GM18511 (cell line): ENCODE data around the gene FBXO48.

Experiments used
- ATAC-seq: cut with Tn5 transposase; IDR thresholded peaks from one replicate; pipeline ENCODE4 v1.9.1; 2021; ENCODE audit warnings: mild to moderate bottlenecking, moderate library complexity; ENCODE audit not compliant: unreplicated experiment

Gene FBXO48

DNA sequence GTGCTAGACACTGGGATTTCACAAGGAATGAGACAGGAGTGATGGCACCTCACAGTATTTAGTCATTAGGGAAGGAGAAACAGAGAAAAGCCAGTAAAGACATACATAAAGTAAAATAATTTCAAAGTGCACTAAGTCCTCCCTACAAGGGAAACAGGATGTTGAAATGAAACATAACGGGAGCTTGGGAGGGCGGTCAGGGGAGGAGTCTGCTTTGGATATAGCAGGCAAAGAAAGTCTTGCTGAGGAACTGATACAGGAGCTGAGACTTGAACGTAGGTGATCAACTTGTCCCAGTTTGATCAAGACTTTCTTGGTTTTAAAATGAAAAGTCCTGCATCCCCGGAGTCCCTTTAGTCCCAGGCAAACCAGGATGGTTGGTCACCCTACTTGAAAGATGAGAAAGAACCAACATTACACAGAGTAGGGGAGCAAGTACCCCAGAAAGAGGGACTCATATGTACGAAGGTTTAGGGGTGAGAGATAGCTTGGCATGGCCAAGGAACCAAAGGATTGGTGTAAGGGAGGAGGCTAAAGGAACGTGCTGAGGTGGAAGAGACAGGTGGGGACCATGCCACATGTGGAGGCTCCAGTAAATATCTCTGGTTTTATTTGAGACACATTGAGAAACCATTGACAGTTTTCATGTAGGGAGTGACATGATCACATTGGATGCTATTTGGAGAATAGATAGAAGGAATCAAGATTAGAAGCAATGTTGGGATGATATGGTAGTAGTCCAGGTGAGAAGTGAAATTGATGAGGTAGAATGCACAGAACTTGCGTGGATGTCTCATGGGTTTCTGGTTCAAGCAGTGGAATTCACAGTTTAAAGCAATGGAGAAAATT lies 28.4 kb downstream of the FBXO48 start:
- ATAC-seq, result no peak

DNA sequence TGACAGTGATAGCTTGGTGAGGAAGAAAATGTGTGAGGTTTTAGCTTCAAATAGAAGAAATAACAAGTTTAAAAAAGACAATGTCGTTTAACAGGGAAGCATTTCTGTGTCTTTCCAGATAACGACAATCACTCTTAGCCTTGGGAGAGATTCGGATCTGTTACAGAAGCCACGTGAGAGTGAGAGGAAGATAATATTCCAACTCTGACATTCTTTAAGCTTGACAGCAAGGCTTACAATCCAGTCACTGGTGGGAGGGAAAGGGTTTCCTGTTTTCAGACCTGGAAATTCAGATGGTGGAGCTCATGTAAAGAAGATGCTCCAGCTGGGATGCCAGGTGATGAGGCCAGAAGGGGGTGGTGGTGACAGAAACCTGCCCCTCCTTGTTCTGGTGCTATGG lies 30.8 kb downstream of the FBXO48 start:
- ATAC-seq, result no peak

DNA sequence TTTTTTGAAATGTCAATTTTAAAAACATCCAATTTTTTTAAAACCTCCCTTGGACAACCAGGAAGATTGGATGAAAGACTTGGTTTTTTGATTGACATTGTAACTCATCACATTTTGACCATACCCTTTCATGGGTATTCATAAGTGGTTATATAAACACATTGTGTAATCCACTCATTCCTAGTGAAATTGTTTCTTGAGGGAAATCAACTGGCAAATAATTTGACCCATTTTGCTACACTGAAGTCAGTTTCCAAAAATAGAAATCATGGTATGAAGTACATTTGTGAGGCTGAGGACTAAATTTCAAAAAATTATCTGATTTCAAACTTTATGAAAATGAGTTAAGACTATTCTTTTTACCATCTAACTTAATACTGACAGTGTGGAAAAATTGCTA lies 31.5 kb downstream of the FBXO48 start:
- ATAC-seq, result no peak

DNA sequence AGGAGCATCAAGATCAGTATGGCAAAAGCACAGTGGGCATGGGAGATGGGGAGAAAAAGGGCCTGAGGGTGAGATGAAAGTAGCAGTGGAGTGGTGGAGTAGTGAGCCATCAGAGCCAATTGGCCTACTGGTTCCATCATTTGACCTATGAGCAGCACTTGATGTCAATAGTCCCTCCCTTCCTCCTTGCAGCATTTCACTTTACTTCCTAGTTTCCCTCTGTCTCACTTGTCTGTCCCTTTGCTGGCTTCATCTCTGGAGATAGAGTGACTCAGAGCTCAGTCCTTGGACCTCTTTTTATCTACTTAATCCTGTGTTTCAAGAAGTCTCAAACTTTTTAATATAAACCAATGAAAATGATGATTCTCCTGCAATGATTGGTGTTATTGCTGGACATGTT lies 32.1 kb downstream of the FBXO48 start:
- ATAC-seq, result no peak

DNA sequence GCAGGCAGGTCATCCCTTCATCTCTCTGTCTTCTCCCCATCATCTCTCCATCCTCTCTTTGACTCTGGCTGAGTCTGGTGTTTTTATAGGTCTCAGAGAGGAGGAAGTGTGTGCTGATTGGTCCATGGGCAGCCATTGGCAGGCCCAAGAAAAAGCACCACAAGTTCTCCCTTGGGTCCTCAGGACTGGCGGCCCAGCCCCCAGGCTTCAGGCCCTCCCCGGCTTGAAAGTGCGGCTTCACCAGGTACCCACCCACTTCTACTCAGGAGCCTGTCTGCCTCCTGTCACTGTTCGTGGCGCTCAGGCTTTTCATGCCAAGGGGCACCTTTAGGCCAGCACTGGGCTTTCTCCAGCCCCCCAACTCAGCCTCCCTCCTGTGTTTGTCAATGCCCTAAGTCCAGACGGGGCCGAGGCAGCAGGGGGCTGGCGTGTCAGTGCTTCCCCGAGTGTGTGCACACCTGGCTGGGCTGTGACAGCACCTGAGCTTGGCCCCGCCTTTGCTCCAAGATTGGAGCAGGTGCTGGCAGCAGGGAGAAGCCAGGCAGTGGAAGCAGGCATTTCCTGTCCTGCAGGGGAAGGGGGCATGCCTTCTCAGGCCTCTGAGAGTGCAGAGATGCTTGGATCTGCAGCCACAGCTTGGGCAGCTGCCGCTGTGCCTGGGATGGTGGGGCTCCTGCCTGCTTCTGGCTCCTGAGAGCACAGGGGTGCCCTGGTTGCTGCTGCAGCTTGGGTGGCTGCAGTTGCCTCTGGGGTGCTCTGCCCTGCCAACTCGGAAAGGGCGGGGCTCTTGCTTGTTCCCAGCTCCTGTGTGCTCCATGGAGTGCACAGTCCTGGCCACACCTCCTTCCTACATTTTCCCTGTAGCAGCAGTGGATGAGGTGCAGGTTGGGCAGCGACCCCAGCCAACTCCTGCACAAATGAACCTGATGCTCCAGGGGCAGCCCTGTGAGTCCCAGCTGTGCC lies 34.1 kb downstream of the FBXO48 start:
- no peak for ATAC-seq

DNA sequence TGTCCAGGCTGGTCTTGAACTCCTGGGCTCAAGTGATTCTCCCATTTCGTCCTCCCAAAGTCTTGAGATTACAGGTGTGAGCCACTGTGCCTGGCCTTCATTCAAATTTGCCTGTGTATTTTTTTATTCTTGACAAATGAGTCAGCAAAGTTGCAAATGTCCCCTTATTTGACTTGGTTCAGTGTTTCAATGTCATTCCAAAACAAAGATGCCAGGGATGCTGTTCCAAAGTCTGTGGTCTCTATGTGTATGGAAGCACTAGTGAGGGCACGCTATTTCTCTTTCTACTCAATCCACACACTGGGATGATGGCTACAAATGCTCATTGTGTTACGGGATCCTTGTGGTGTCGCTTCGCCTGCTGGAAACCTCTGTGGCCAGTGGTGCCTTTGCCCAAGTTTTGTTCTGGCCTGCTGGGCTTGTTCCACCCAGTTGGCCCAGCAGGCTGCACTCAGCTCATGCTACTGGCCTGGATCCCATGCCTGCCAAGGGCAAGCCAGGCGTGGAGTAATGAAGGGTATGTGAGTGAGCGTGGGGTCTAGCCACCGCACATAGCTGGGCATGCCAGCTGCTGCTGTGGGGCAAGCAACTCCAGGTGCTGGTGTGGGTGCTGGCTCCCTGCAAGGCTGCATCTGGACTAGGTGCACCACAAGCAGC lies 35.6 kb downstream of the FBXO48 start:
- ATAC-seq, result no peak

DNA sequence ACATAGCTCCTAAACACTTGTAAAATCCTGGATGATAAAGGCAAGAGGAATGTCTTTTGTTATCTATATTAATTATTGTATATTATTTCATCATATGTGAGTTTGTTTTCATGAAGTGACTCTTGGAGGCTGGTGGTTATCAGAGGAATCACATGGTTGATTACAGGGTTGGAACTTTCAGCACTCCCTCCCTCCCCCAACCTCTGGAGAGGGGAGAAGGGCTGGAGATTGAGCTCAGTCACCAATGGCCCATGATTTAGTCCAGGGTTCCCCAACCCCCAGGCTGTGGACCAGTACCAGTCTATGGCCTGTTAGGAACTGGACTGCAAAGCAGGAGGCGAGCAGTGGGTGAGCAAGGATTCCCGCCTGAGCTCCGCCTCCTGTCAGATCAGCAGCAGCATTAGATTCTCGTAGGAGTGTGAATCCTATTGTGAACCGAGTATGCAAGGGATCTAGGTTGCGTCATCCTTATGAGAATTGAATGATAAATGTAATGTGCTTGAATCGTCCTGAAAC lies 37.7 kb downstream of the FBXO48 start:
- ATAC-seq, result no peak

DNA sequence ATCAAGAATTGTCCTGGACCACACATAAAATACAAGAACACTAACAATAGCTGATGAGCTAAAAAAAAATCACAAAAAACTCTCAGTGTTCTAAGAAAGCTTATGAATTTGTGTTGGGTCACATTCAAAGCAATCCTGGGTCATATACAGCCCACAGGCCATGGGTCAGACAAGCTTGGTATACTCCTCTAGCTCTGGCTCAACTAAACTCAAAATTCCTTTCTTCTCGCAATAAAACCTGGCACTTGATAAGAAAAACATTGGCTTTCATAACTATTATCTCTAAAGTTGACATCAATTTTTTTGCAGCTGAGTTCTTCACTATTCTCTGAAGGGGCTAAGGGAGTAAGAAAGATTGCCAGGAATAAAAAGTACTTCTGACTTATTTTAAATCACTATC lies 38.3 kb downstream of the FBXO48 start:
- no peak for ATAC-seq

DNA sequence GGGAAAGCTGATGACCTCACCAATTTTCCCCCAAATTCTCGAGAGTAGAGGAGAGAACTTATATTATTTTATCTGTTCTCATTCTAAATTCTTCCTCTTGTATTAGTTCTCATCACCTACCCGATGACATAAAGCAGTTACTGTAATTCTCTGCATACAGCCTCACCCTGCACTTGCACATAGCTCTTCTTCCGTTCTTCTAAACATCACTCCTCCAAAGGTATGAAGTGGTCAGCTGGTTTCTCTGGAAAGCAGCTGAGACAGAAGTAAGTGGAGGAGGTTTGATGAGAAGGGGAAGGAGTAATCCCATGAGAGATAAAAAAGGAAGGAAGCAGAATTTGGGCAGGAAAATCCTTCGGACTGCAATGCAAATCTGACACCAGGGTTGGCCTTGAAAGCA lies 39.0 kb downstream of the FBXO48 start:
- ATAC-seq, result no peak

DNA sequence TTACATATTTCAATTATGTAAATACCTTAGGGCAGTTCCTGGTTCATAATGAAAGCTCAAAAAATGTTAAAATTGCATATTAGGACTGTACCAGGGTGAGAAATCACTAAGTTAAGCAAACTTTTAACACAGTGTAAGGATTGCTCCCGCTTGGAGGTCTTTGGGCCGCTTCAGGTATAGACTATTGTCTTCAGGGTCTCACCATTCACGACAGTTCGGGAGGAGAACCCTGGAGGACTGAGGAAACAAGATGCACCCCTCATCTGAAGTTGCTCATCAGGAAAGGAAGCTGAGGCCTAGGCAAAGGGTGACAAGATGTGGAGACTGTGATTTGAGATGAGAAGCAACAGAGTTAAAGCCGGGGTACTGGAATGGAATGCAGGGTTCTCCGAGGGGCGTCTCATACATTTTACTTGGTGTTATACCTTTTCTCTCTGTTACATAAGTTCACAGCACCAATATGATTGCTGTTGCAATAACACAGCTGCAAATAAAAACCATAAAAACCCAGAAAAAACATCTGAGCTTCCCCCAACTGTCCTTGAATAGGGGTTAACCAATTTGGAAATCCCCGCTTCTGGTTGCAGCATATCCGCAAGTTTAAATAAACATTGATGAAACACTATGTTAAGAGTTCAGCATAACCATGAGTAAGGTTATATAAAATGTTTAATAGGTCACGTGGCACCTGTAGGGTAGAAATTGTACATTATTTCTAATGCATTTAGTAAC lies 40.1 kb downstream of the FBXO48 start:
- peak; percentile 39 for ATAC-seq

DNA sequence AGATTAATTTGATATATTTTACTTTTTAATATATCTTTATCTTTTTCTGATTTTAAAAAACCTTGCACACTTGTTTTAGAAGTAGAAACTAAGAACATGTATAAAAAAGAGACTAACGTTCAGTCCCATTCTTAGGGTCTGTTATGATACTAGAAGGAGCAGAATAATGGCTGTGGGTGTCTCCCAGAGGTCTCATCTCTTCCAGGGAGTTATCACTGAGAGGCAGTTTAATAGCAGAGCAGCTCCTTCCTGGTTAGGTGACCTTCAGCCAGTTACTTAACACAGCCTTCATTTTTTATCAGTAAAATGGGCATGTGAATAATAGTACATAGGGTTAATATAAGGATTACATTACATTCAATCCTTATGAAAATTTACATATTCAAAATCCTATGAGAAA lies 40.6 kb downstream of the FBXO48 start:
- no peak for ATAC-seq

DNA sequence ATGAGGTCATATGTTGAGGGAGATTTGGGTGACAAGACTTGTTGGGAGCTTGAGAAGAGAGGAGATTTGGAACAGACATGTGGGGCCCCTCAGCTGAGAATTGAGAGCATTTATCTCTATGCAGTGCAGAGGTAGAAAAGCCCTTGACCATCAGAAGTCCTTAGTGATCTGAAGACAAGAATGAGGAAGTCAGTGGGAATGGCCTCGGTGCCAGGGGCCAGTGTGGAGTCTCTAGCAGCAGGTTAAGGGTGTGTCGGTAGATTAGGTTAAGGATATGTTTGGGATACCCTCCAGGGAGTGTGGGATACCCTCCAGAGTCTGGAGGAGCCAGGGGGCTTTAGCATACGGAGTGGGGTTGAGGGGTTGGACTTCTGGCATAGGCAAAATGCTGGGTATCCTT lies 41.6 kb downstream of the FBXO48 start:
- no peak for ATAC-seq

DNA sequence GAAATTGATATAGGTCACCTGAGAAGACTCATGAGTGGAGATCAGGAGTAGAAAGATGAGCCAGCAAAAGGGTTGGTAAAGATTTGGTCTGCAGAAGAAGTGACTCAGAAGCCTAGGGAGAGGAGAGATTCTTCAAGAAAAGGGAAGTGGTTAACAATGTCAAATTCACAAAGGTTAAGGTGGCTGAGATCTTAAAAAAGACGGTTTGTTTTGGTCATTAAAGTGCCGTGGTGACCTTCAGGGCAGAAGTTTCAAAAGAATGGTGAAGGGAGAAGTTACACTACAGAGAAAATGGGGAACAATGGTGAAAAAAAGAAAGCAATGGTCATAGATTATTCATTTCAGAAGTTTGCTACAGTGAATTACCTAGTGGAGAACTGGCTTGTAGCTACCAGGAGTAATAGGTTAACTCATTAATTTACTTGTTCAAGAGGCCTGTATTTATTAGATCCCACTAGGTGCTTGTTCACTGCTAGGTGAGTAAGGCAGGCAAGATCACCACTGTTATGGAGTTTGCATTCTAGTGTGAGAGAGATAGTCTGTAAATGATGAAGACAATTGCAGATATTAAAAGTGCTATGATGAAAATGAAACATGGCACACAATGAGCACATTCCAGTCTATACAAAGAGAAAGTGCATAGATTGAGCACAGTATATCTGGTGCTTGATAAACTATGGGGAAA lies 43.0 kb downstream of the FBXO48 start:
- ATAC-seq, result peak; percentile 84

DNA sequence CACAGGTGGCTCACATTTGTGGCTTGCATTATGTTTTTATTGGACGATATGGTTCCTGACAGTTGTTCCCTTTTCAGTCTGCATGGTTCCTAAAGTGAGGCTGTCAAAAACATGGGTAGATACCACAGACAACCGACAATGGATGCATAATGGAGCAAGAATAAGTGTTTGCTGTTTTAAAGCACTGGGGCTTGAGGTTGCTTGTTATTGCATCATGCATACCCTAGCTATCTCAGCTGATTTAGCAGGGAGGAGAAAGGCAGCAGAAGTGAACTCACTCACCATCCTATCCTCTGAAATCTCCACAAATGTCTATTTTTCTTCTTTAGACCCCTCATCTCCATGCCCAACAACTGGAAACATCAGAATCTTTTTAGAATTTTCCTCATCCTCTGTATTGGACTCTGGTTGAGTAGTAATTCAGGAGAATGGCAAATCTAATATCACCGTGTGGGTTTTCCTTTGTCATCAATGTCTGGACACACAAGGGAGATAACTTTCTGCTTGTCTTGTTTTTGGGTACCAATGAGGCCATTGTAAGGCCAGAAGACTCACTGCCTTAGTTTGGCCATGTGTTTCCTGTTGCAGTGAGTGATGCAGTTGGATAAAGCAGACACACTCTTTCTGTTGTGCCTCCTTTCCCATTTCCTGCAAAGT lies 46.7 kb downstream of the FBXO48 start:
- ATAC-seq, result no peak

DNA sequence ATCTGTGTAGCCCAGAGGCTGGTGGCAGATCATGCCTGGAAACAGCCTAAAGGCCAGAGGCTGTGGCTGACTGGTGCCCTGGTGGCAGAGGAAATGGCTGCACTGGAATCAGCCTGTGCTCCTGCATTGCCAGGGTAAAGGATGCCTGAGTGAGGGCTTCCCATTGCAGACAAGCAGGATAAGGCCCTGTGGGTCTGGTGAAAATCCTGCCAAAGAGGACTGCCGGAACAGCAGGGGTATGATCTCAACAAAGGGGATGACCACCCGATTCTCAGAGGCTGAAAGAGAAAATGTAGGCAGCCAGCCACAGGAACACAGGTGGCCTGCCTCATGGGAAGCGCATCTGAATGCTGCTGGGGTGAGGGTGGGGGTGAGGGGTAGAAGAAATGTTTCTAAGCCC lies 48.2 kb downstream of the FBXO48 start:
- ATAC-seq, result peak; percentile 57

DNA sequence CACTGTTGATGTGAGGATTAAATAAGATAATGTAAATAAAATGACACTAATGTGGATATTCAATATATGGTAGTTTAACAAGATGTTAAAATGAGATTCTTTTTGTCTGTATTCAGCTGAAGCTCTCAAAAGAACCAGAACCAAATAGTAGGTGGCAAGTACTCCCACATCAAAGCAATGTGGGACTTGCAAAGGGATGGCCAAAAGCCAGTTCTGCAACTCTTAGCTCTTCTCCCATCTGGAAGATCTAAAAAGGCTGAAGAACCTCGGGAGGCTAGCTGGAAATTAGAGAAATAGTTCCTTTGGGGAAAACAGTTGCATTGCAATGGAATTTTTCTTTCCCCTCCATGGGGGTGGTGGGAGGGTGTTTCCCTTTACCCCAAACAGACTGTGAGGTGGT lies 48.7 kb downstream of the FBXO48 start:
- ATAC-seq, result no peak

DNA sequence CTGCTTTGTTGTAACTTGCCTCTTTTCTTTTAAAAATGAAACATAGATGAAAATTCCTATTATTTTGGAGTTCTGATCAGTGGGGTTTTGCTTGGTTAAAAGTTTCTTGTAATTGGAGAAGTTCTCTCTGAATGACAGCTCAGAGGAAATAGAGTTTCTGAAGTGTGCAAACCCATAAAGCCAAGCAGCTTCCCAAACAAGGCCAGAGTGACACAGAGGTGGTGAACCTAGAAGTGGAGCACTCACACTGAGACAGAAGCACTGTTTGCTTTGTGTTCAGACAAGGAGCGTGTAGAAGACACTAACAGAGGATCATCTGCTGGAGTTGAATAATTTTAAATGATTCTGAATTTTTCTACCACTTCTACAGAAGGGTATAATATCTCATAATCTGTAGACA lies 49.2 kb downstream of the FBXO48 start:
- no peak for ATAC-seq

DNA sequence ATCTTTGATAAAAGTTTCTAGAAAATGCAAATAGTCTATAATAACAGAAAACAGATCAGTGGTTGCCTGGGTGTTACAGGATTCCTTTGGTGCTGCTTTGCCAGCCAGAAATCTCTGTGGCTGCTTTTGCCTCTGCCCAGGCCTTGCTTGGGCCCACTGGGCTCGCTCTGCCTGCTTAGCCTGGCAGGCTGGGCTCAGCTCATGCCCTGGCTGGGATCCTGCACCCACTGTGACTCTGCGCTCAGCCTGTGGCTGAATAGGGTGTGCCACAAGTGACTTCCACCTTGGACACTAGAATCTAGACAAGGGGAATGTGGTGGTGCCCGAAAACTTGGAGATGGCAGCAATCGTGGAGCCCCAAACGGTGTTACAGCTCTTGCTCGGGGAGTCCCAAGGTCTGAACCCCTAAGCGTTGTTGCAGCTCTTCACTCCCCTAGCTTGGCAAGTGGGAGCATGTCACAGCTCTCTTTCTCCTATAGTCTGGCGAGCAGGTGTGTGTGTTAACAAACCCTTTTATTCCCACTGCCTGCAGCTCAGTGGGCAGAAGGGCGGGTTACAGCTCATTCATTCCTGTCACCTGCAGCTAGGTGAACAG lies 50.9 kb downstream of the FBXO48 start:
- no peak for ATAC-seq

DNA sequence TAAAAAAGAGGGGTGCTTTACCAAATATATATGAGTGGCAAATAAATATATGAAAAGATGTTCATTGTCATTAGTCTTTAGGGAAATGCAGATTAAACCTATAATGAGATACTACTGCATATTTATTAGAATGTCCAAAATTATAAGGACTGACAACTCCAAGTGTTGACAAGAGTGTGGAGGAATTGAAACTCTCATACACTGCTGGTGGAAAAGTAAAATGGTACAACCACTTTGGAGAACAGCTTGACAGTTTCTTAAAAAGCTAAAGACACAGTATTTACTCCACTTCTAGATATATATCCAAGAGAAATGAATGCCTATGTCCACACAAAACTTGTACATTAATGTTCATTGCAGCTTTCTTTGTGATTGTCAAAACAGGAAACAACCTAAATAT lies 51.6 kb downstream of the FBXO48 start:
- no peak for ATAC-seq
